ENCODE results near the gene ARID3A. TPM values are rescaled to one million over a fixed set of nuclear protein-coding genes. Genes with fewer than 3 reads are reported as not detected.

The ARID3A gene
- total and polyA plus RNA-seq, 2 of the 8 experiments (the other 6 are each of a cell fraction or from before 2014, with no cell fraction given), result 40.5 to 77.4 TPM

GRCh38 chr19:988510-988909 lies 62.7 kb downstream of the ARID3A start (continued):
- no peak for TF ChIP-seq SUZ12 (IDR thresholded peaks at IDR 0.05; ENCODE audit: low read length)
- TF ChIP-seq KDM4A (IDR thresholded peaks at IDR 0.05; ENCODE audit: low read depth, low read length, severe bottlenecking), result no peak
